ENCODE measurements around the gene IDNK.

Gene IDNK

DNA sequence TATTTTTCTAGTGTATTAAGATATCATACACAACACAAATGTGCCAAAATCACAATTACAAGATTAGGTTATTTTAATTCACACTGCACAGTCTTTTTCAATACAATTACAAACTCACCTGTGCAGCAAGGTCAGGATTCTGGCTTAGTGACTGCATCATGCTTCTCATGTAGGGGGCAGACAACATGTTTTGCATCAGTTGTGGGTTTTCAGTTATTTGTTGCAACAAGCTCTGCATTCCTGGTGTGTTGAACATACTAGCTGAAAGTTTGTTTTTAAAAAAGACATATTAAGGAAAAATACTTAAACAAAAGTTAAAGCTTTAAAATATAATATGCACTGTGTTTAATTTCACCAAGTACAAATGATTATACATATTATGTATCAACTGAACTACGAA, 46.1 kb downstream of the IDNK start:
- CTCF ChIA-PET: interaction anchor here (1.3 to 1.7 kb wide), 2 partner anchors 20 to 48 kb away, joined by 5 to 6 read pairs; no protein-coding TSS in a partner anchor
- TF ChIP-seq, protein P1, sequence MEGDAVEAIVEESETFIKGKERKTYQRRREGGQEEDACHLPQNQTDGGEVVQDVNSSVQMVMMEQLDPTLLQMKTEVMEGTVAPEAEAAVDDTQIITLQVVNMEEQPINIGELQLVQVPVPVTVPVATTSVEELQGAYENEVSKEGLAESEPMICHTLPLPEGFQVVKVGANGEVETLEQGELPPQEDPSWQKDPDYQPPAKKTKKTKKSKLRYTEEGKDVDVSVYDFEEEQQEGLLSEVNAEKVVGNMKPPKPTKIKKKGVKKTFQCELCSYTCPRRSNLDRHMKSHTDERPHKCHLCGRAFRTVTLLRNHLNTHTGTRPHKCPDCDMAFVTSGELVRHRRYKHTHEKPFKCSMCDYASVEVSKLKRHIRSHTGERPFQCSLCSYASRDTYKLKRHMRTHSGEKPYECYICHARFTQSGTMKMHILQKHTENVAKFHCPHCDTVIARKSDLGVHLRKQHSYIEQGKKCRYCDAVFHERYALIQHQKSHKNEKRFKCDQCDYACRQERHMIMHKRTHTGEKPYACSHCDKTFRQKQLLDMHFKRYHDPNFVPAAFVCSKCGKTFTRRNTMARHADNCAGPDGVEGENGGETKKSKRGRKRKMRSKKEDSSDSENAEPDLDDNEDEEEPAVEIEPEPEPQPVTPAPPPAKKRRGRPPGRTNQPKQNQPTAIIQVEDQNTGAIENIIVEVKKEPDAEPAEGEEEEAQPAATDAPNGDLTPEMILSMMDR (IDR thresholded peaks at IDR 0.05; ENCODE audit: insufficient read depth, low read length, missing control alignments): no peak
- POLR2A ChIA-PET: no interaction called here

DNA sequence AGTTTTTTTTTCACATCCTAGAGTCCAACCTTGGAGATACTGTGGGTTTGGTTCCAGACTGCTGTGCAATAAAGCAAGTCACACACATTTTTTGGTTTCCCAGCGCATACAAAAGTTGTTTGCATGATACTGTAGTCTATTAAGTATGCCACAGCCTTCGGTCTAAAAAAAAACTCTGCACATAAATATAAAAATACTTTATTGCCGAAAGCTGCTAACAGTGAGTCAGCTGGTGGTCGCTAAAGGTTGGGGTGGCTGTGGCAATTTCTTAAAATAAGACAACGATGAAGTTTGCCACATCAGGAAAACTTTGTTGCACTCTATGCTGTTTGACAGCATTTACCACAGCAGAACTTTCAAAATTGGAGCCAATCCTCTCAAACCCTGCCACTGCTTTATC, 47.4 kb downstream of the IDNK start:
- TF ChIP-seq, protein P1 (IDR thresholded peaks at IDR 0.05; ENCODE audit: insufficient read depth, low read length, missing control alignments): no peak
- POLR2A ChIA-PET: no interaction called here
- DNase-seq (ENCODE audit: low read depth, low spot score): no peak
- no peak overlapping the region for H3K4me3 ChIP-seq (ENCODE audit: low read depth, low read length)
- CTCF ChIA-PET: no interaction called here

More for the DNA sequence above, 46.1 kb downstream of the IDNK start:
- no peak for DNase-seq (ENCODE audit: low read depth, low spot score)
- no peak overlapping the region for H3K4me3 ChIP-seq (ENCODE audit: low read depth, low read length)

DNA sequence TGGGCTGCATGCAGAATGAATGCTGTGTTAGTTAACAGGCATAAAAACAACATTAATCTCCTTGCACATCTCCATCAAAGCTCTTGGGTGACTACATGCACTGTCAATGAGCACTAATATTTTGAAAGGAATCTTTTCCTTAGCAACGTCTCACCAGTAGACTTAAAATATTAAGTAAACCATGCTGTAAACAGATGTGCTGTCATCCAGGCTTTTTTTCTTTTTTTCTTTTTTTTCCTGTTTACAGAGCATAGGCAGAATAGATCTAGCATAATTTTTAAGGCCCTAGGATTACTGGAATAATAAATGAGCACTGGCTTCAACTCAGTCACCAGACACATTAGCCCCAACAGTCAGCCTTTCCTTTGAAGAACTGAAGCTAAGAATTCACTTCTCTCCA, 48.5 kb downstream of the IDNK start:
- ChIA-PET POLR2A (no interaction called here), CTCF (interaction anchor here (0.9 kb wide), 1 partner anchor 21 kb away, joined by 4 read pairs; no protein-coding TSS in a partner anchor)

DNA sequence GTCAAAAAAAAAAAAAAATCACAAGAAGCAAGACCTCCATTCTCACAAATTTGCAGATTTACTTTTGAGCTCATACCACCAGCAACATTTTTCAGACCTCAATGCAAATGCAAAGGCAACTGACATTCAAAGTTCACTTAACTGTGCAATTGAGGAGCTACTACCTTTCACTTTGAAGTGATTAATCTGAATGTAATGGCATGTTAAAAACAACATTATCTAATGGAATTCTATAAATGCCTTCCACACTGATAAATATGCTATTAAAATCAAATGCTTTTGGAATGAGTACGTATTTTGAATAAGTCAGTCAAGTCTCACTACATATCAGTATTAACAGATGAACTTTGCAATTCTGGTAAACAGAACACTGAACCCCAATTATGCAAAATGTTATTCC, 52.5 kb downstream of the IDNK start:
- DNase-seq (ENCODE audit: low read depth, low spot score): no peak
- TF ChIP-seq, protein P1 (IDR thresholded peaks at IDR 0.05; ENCODE audit: insufficient read depth, low read length, missing control alignments): no peak
- no peak overlapping the region for H3K4me3 ChIP-seq (ENCODE audit: low read depth, low read length)
- CTCF ChIA-PET: interaction anchor here (0.9 kb wide), 1 partner anchor 11 kb away, joined by 3 read pairs; no protein-coding TSS in a partner anchor
- POLR2A ChIA-PET: interaction anchor here (0.9 kb wide), 1 partner anchor 55 kb away, joined by 3 read pairs; no protein-coding TSS in a partner anchor

More for the DNA sequence above, 48.5 kb downstream of the IDNK start:
- TF ChIP-seq, protein P1 (IDR thresholded peaks at IDR 0.05; ENCODE audit: insufficient read depth, low read length, missing control alignments): no peak
- H3K4me3 ChIP-seq (ENCODE audit: low read depth, low read length): no peak overlapping the region
- no peak for DNase-seq (ENCODE audit: low read depth, low spot score)

DNA sequence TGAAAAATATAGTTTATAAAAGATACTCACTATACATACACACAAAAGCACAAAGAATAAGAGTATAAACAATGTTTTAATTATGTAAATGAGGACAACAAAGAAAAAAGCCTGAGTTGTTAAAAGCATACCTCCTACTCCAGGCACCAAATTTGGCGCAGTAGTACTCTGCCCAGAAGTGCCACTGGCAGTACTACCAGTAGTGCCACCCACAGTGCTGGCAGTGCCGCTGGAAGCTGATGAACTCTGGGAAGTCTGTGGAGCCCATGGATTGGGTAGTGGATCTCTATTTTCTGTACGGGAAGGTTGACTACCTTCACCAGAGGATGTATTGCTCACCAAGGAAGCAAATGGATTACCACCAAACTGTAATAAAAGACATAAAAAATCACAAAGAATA, 54.7 kb downstream of the IDNK start:
- ChIA-PET CTCF (interaction anchor here (1.1 to 3.5 kb wide), 4 partner anchors 11 to 16 kb away, joined by 3 to 11 read pairs (median 4); no protein-coding TSS in a partner anchor), POLR2A (no interaction called here)
- no peak overlapping the region for H3K4me3 ChIP-seq (ENCODE audit: low read depth, low read length)
- DNase-seq (ENCODE audit: low read depth, low spot score): no peak
- TF ChIP-seq, protein P1 (IDR thresholded peaks at IDR 0.05; ENCODE audit: insufficient read depth, low read length, missing control alignments): no peak

DNA sequence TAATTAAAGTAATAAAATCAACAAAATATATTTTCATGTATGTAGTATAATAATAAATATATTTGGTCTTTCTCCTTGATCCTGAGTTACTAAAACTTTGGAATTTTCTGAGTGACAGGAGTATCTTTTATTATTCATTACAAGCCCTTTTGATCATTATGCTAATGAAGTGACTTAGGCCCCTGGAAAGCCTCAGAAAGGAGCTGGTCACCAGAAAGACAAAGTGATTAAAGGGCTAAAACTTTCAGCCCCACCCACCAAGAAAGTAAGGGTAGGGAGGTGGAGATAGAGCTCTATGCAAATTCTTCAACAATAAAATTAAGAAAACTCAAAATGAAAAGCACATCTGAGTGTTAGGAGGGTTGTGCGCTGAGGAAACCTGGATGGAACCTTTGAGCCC, 57.3 kb downstream of the IDNK start:
- CTCF ChIA-PET: interaction anchor here (1.2 to 3.5 kb wide), 3 partner anchors 9 to 30 kb away, joined by 3 to 11 read pairs (median 5); no protein-coding TSS in a partner anchor
- POLR2A ChIA-PET: no interaction called here
- DNase-seq (ENCODE audit: low read depth, low spot score): no peak
- TF ChIP-seq, protein P1 (IDR thresholded peaks at IDR 0.05; ENCODE audit: insufficient read depth, low read length, missing control alignments): no peak
- no peak overlapping the region for H3K4me3 ChIP-seq (ENCODE audit: low read depth, low read length)
